Mammary epithelial cell (primary cell): ENCODE data around the gene EEF1A2.

Experiments used
- CTCF ChIP-seq, 2 donors: IDR thresholded peaks in 1 of 2; conservative IDR thresholded peaks in 1 of 2; 2 replicates each; pipeline ENCODE4 v1.5.1; 2011 to 2012; ENCODE audit warnings: inconsistent platforms in 2 of 2, low read length in 2 of 2, mild to moderate bottlenecking in 2 of 2, control low read depth in 1 of 2, low read depth in 1 of 2; ENCODE audit not compliant: insufficient read depth in 1 of 2; ENCODE audit errors: extremely low read depth in 1 of 2
- EZH2 ChIP-seq: IDR thresholded peaks from 2 replicates; pipeline ENCODE4 v1.6.1; 2012; ENCODE audit warnings: low read length, inconsistent platforms, borderline replicate concordance

DNA sequence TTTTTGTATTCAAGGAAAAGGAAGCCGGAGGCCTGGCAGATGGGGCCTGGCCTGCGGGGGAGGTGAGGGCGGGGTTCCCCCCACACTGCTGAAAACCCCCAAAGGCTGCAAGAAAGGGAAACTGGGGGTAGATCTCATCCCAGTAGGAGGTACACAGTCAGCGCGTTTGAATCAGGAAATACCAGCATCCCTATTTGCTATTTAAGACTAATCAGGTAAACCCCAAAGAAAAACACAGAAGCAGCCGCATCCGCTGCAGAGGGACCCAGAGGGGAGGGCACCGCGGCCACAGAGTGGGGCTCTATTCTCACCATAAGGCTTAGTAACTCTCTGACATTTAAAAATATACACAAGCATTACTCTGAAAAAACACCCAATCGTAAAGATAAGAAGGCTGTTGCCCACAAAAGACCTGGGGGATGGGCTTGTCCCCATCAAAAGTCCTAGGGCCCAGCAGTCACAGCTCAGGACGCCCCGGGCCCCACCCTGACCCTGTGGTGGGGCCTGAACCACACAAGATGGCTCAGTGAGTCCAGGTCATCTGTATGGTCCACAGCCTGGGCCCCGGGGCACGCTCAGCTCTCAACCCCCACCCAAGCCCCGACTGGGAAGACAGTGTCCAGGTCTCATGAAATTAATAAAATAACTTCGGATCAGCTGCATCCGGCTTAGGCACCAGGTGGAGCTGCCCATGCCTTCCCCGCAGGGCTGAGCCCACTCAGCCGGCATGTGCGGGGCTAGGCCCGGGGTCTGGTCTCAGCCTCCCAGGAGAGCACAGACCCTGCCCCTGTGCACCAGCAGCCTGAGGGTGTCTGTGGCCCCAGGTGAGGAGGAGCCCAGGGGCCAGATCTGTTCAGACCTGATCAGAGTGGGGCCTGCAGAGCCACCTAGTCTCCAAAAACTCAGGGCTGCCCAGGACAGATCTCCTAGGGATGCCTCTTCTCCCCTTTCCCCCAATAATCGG, 57.5 kb downstream of the EEF1A2 start:
- TF ChIP-seq EZH2 (no peak), CTCF (conservative IDR thresholded peaks at IDR 0.05 in 1 of 2, IDR thresholded peaks at IDR 0.05 in 1 of 2; ENCODE audit: extremely low read depth in 1 of 2, insufficient read depth in 1 of 2, low read depth in 1 of 2, low read length in 2 of 2) (no peak)
